ENCODE measurements around the gene PTPRE. TPM values are rescaled to one million over a fixed set of nuclear protein-coding genes. Genes with fewer than 3 reads are reported as not detected.

Gene PTPRE
- total RNA-seq, 2 experiments from 2014 or later = 26.8 to 37.3 TPM

DNA sequence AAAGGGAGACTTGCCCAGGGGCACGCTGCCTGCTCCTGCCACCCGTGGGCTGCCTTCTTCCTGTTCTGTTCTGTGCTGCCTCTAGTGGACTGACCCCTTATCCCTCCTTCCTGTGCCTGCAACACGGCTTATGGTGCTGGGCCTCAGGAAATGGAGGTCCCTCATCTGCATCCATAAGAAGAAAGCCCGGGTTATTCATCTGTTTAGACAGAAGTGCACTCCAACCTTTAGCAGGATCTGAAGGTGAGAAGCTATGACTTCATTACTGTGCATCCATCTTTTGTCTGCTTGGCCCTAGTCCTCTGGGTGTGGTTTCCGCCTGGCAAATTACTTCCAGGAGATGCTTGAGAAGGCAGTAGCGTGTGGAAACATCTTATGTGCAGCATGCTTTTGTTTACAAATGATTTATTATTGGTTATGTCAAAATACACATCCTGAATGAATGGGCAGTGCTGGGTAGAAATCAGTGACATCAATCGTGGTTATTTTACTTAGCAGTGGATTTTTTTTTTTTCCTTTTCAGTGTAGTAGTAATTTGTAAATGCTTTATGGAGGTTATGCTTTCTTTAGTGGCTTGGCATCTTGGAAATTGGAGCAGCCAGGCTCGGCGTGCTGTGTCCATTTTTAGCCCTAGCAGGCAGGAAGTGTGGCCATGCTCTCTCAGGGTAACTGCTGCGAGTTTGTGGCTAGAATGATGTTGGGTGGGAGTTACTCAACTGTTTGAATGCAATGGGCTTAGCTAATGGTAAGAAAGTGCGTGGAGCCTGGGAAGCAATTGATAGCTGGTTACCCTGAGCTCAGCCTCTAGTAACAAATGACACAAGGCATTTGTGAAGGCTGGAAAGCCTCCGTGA is 12.7 kb downstream of the PTPRE start:
- H3K27me3 Mint-ChIP-seq = no peaks in the 10 kb centered on the region
- ATAC-seq (ENCODE audit: low read depth) (peak; percentile 45), DNase-seq (no peak)
- peaks cover 8% of the 10 kb centered on the region for H3K4me1 Mint-ChIP-seq
- no peak overlapping the region for H3K4me3 Mint-ChIP-seq
- no peak overlapping the region for H3K27ac Mint-ChIP-seq
- no peaks in the 10 kb centered on the region for H3K36me3 Mint-ChIP-seq
- peaks cover 3% of the 10 kb centered on the region for H3K9me3 Mint-ChIP-seq
- POLR2A ChIA-PET = no interaction called here

DNA sequence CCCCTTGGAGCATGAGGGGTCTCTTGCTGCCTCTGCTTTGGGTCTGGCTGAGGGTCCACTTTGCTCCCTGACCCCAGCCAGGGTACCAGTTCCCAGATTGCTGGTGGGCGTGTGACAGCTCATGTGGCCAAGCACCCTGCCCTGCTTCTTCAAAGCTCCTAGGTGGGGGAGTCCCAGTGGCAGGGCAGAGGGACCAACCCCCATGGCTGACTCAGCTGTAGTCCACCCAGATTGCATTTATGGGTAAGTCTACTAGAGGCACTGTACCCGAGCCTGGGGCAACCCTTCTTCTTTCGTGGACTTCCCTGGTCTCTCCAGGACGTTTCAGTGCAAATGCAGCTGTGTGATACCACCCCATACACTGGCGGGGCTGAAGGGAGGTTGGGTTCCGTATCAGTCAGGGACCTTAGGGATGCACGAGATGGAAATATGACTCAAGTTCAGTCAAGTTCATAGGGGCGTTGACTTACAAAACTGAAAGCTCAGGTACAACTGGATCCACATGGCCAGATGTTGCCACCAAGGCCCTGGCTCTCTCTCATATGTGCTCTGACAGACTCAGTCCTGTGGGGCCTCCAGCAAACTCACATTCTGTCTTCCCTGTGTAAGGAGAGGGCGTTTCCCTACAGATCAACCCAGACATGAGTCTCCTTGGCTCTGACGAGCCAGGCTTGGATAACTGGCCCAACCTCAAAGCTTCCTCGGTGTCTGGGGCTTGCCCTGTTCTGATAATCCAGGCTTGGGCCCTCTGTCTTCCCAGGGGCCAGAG is 13.6 kb downstream of the PTPRE start:
- no peak for DNase-seq
- Mint-ChIP-seq H3K27me3 (no peaks in the 10 kb centered on the region), H3K9me3 (peaks cover 3% of the 10 kb centered on the region), H3K36me3 (no peaks in the 10 kb centered on the region), H3K4me1 (peaks cover 11% of the 10 kb centered on the region), H3K4me3 (no peak overlapping the region), H3K27ac (no peak overlapping the region)
- POLR2A ChIA-PET = no interaction called here
- ATAC-seq (ENCODE audit: low read depth) = no peak

DNA sequence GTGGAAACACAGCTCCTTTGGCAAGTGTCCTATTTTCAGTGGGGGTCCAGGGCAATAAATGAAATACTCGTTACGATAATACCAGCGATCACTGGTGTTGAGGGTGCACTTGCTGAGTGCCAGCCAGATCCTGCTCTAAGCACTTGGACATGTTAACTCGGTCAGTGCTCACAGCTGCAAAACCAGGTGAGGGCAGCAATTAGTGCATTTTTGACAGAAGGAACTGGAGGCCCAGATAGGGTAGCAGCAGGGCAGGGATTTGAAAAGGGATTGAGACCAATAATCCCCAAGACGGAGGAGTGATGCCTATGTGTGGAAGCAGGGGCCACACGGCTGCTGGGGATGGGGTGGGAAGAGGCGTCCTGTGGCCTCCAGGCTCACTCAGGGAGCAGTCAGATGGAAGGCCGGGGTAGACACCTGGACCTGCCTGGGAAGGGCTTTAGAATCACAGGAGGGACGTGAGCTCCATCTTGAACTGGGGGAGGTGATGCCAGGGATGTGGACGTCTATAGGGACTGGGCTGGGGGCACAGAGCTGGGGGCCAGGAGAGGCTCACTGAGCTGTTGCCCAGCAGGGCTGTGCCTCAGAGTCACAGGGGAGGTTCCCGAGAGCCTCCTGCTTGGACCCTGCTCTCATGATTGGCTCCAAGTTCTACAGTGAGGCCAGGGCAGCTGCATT is 14.3 kb downstream of the PTPRE start:
- ATAC-seq (ENCODE audit: low read depth) (no peak), DNase-seq (no peak)
- Mint-ChIP-seq H3K27me3 (no peaks in the 10 kb centered on the region), H3K9me3 (peaks cover 3% of the 10 kb centered on the region), H3K4me1 (peaks cover 11% of the 10 kb centered on the region), H3K36me3 (no peaks in the 10 kb centered on the region), H3K27ac (no peak overlapping the region), H3K4me3 (no peak overlapping the region)
- POLR2A ChIA-PET = no interaction called here

DNA sequence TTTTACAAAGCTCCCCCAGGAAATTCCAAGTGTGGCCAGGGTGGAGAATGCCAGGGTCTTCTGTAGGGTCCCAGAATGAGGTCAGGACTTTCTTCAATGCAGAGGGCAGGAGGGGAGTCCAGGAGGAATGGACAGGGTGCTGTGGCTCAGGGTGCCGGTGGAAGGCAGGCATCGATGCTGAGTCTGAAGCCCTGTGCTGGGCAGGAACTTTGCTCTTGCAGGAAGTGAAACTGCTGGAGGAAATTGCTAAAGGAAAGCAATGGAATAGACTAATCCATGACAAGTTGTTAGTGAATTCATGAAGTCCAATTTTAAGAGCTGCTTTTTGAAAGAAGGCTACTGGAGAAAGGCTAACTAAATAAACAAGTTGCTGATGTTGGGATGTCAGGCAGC is 14.8 kb downstream of the PTPRE start:
- DNase-seq = no peak
- H3K36me3 Mint-ChIP-seq = no peaks in the 10 kb centered on the region
- no peak overlapping the region for H3K4me3 Mint-ChIP-seq
- H3K9me3 Mint-ChIP-seq = no peaks in the 10 kb centered on the region
- no peak overlapping the region for H3K27ac Mint-ChIP-seq
- H3K4me1 Mint-ChIP-seq = peaks cover 11% of the 10 kb centered on the region
- H3K27me3 Mint-ChIP-seq = no peaks in the 10 kb centered on the region
- POLR2A ChIA-PET = no interaction called here
- ATAC-seq (ENCODE audit: low read depth) = no peak

DNA sequence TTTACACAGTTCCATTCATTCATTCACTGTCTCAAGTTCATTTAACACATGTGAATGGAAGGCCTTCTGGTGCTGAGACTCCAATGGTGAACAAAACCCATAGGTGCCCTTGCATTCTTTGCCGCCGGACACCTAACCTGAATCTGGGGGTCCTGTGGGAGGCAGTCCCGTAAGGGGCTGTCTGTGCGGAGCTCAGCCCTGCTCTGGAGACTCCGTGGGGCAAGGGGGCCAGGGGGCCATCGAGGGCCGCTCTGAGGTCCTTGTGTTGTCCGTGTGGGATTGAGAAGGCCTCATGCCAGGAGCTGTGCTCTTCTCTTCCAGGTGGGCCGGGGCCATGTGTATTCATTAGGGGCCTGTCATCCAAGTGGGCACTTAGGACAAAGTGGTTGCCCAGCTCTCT is 15.3 kb downstream of the PTPRE start:
- H3K27me3 Mint-ChIP-seq = no peaks in the 10 kb centered on the region
- H3K4me3 Mint-ChIP-seq = no peak overlapping the region
- H3K27ac Mint-ChIP-seq = no peak overlapping the region
- ATAC-seq (ENCODE audit: low read depth) = no peak
- peaks cover 11% of the 10 kb centered on the region for H3K4me1 Mint-ChIP-seq
- POLR2A ChIA-PET = no interaction called here
- H3K36me3 Mint-ChIP-seq = no peaks in the 10 kb centered on the region
- H3K9me3 Mint-ChIP-seq = no peaks in the 10 kb centered on the region
- no peak for DNase-seq

DNA sequence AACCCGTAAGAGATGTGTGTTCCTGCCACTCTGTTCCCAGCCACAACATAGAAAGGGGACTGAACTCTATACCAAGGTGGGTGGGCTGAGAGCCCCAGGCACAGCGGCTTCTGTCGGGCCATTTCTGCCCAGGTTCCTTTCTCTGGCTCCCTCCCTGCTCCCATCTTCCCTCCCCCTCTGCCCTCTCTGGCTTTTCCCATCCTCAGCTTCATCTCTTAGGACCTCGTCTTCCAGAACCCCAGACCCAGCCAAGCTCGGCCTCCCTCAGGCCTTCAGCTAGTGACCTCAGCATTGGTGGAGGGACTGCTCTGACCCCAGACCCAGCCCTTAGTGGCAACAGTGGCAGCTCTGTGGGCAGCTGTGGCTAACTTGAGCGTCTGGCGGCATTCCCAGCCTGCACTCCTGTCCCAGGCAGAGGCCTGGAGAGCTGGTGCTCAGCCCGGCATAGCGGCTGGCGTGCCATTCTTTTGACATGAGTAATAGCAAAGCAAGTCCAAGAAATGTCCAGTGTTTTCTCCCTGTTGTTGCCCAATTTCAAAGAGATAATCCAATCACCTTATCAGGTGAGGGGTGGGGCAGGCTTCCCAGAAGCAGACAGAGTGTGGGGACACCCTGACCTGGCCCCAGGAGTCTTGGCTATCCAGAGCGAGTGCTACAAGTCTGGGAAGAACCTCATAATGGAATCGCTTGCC is 15.9 kb downstream of the PTPRE start:
- no peaks in the 10 kb centered on the region for H3K27me3 Mint-ChIP-seq
- DNase-seq (no peak), ATAC-seq (ENCODE audit: low read depth) (no peak)
- no peak overlapping the region for H3K27ac Mint-ChIP-seq
- no peaks in the 10 kb centered on the region for H3K36me3 Mint-ChIP-seq
- H3K4me3 Mint-ChIP-seq = no peak overlapping the region
- H3K9me3 Mint-ChIP-seq = no peaks in the 10 kb centered on the region
- POLR2A ChIA-PET = no interaction called here
- H3K4me1 Mint-ChIP-seq = peaks cover 11% of the 10 kb centered on the region

DNA sequence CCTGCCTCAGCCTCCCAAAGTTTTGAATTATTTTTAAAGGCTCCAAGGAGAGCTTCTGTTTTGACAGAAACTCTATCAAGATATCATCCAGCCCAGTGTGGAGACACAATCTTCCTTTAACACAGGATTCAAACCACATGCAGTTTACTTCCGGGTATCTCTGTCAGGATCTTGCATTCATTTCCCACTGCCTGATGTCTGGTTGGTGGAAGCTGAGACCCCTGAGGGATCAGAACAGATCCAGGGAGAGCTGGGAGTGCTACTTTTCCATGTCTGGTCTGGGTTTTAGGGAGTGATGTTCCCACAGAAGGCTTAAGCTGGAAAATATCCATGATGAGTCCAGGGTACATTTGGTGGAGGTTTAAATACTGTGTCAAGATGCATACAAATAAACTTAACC is 16.7 kb downstream of the PTPRE start:
- Mint-ChIP-seq H3K27ac (no peak overlapping the region), H3K4me1 (peaks cover 11% of the 10 kb centered on the region), H3K36me3 (no peaks in the 10 kb centered on the region), H3K4me3 (no peak overlapping the region), H3K27me3 (no peaks in the 10 kb centered on the region), H3K9me3 (no peaks in the 10 kb centered on the region)
- POLR2A ChIA-PET = no interaction called here
- DNase-seq = no peak
- no peak for ATAC-seq (ENCODE audit: low read depth)

DNA sequence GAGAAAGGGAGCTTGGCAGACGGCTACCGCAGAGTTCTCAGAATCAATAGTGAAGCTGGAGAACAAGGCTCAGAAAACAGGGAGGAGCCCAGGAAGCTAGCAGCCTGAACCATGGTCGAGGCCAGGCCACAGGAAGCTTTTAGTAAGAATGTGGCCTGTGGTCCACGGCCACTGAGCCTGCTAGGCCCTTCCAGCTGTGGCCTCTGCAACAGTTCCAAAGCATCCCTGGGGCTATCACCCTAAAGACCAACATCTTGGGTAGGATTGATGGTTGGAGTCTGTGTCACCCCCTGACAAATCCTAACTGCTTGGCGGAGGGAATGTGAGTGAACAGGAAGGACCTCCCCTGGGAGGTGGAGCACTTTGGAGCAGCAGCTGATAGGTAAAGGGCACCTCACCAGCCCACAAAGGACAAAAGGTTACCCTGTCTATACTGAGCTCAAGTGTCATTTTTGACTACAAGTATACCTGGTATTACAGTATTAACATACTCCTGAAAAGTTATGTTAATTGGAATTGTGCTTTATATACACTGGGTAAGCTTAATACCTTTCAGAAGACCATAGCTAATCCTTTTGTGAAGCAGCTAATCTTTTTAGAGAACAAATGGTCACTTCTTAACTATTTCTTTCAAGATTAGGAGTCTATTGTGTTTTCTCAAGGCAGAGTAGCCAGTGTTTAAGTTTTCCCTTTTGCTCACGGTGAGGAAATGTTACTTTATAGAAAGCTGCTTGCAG is 18.7 kb downstream of the PTPRE start:
- no peak for DNase-seq
- no peaks in the 10 kb centered on the region for H3K9me3 Mint-ChIP-seq
- H3K4me1 Mint-ChIP-seq = peaks cover 3% of the 10 kb centered on the region
- no peaks in the 10 kb centered on the region for H3K27me3 Mint-ChIP-seq
- H3K27ac Mint-ChIP-seq = no peak overlapping the region
- no peaks in the 10 kb centered on the region for H3K36me3 Mint-ChIP-seq
- no peak overlapping the region for H3K4me3 Mint-ChIP-seq
- POLR2A ChIA-PET = no interaction called here
- no peak for ATAC-seq (ENCODE audit: low read depth)

DNA sequence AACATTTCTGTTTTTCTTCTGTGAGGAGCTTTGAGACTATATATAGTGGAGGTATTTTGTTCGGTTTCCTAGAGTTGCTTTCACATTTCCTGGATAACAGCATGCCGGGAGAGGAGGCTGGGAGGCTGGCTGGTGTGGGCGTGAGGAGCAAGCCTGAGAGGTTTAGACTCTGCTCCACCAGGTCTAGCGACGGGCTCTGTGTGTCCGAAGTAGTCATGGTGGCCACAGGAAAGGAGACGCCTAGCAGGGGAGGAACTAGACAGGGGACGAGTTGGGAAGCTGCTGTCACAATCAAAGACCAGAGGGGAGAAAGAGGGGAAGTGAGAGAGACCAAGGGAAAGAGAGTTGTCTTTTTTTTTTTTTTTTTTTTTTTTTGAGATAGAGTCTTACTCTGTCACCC is 19.6 kb downstream of the PTPRE start:
- Mint-ChIP-seq H3K9me3 (no peaks in the 10 kb centered on the region), H3K4me3 (no peak overlapping the region), H3K4me1 (peaks cover 3% of the 10 kb centered on the region), H3K36me3 (no peaks in the 10 kb centered on the region), H3K27me3 (no peaks in the 10 kb centered on the region), H3K27ac (no peak overlapping the region)
- POLR2A ChIA-PET = no interaction called here
- ATAC-seq (ENCODE audit: low read depth) (no peak), DNase-seq (no peak)

DNA sequence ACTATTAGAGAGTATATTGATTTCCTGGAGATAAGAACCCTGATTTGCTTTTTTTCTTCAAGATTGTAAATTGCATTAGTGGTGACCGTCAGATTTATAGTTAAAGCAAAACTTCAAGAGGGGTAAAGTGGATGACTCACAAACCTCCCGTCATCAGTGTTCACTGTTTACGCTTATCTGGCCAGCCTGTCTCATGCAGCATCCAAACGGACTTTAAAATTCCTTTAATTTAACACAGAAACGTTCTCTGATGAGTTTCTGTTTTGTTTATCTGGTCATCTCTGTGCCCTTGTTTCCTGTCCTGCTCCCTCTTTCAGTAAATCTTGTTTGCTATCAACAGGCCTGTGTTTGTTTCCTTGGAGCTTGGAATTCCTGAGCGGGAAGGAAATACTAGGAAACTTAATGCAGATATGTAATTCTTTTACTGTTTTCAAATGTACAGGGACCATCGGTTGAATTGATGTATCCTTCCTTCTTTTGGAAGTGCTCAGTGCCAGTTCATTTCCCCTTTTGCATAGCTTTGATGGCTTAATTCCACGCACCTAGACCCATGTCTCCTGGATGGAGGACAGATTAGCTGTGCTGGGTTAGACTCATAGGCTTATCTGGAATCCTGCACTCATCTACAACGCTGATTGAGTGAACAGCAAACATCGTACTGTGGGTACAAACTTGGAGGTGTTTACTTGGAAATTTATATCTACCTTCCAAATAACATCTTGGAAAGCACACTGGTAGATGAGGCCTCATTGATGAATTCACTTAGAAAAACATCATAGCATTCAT is 21.3 kb downstream of the PTPRE start:
- no peak overlapping the region for H3K27ac Mint-ChIP-seq
- H3K4me1 Mint-ChIP-seq = peaks cover 3% of the 10 kb centered on the region
- no peaks in the 10 kb centered on the region for H3K27me3 Mint-ChIP-seq
- POLR2A ChIA-PET = no interaction called here
- no peaks in the 10 kb centered on the region for H3K9me3 Mint-ChIP-seq
- no peak overlapping the region for H3K4me3 Mint-ChIP-seq
- H3K36me3 Mint-ChIP-seq = no peaks in the 10 kb centered on the region
- ATAC-seq (ENCODE audit: low read depth) (no peak), DNase-seq (no peak)

DNA sequence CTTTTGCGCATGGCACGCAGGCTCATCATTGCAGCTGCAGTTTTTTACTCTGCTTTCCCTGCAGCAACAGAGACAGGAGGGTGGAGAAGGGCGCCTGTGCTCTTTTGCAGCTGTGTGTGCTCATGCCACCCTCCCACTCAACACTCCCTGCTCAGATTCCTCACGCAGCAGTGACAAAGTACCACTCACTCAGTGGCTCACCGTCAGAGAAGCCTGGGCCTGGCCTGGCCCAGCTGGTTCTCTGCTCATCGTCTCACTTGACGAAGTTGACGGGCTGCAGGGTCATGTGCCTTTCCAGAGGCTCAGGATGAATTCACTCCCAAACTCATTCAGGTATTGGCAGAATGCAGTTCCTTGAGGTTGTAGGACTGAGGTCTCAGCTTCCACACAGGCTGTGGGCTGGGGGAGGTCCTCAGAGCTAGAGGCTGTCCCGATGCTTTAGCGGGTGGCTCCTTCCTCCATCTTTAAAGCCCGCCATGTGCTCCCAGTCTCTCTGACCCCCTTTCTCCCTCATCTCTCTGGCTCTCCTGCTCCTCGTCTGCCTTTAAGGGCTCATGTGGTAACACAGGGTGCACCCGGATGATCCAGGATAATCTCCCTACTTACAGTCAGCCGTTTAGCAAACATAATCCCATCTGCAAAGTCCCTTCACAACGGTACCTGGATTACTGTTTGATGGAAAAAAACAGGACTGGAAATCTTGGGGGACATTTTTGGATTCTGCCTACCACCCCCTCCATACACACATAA is 25.8 kb downstream of the PTPRE start:
- no peak overlapping the region for H3K27ac Mint-ChIP-seq
- H3K9me3 Mint-ChIP-seq = no peaks in the 10 kb centered on the region
- H3K36me3 Mint-ChIP-seq = no peaks in the 10 kb centered on the region
- no peaks in the 10 kb centered on the region for H3K27me3 Mint-ChIP-seq
- no peak for ATAC-seq (ENCODE audit: low read depth)
- no peak for DNase-seq
- H3K4me3 Mint-ChIP-seq = no peak overlapping the region
- POLR2A ChIA-PET = no interaction called here
- H3K4me1 Mint-ChIP-seq = no peaks in the 10 kb centered on the region

DNA sequence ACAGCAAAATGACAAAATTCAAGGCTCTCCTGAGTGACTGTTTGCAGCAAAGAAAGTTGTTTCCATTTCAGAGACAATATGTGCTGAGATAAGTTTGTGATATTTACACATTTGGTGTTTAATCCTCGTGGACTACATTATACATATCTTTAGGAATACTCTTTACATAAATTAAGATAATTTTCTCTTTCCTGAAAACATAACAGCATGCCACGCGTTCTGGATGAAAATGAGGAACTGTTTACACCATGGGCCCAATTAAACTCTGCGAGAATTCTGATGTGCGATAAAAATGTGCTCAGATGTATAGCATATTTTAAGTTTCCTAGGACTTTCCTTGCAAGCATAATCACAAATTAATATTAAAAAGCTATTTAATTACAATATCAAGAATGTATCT is 26.4 kb downstream of the PTPRE start:
- Mint-ChIP-seq H3K27me3 (peaks cover 3% of the 10 kb centered on the region), H3K4me3 (no peak overlapping the region), H3K4me1 (no peaks in the 10 kb centered on the region), H3K36me3 (no peaks in the 10 kb centered on the region), H3K9me3 (no peaks in the 10 kb centered on the region), H3K27ac (no peak overlapping the region)
- DNase-seq = no peak
- POLR2A ChIA-PET = no interaction called here
- no peak for ATAC-seq (ENCODE audit: low read depth)
